Measurements from ENCODE around the gene MOV10. TPM values are rescaled to one million over a fixed set of nuclear protein-coding genes. Genes with fewer than 3 reads are reported as not detected.

Gene MOV10
- total RNA-seq, 3 donors from 2014 or later (not counting 1 experiment from before 2014, with no cell fraction given), result 87.9 to 124 (median 119) TPM

GRCh38 chr1:112743174-112744008, 68.9 kb downstream of the MOV10 start:
- Histone ChIP-seq H3K4me3 (ENCODE audit: low read length) (no peak overlapping the region), H3K27me3 (ENCODE audit: control insufficient read depth, insufficient read depth, low read length) (peaks cover 18% of the 10 kb centered on the region), H3K36me3 (ENCODE audit: control insufficient read depth, insufficient read depth, low read length) (no peaks in the 10 kb centered on the region), H3K9me3 (ENCODE audit: control insufficient read depth, insufficient read depth, low read length) (no peaks in the 10 kb centered on the region), H3K4me1 (ENCODE audit: control insufficient read depth, insufficient read depth, low read length) (peaks cover 8% of the 10 kb centered on the region), H3K27ac (ENCODE audit: low read length) (no peak overlapping the region)
- ATAC-seq (no peak), DNase-seq (no peak)
- 19% methylated on average over 52 of the region's 54 CpGs for WGBS (ENCODE audit: insufficient coverage)
- intact Hi-C loops (cut with micrococcal nuclease), result no loop called here
- H3K9me3 Mint-ChIP-seq, result no peaks in the 10 kb centered on the region
- H3K27ac Mint-ChIP-seq, result no peak overlapping the region
- TF ChIP-seq, protein P1, sequence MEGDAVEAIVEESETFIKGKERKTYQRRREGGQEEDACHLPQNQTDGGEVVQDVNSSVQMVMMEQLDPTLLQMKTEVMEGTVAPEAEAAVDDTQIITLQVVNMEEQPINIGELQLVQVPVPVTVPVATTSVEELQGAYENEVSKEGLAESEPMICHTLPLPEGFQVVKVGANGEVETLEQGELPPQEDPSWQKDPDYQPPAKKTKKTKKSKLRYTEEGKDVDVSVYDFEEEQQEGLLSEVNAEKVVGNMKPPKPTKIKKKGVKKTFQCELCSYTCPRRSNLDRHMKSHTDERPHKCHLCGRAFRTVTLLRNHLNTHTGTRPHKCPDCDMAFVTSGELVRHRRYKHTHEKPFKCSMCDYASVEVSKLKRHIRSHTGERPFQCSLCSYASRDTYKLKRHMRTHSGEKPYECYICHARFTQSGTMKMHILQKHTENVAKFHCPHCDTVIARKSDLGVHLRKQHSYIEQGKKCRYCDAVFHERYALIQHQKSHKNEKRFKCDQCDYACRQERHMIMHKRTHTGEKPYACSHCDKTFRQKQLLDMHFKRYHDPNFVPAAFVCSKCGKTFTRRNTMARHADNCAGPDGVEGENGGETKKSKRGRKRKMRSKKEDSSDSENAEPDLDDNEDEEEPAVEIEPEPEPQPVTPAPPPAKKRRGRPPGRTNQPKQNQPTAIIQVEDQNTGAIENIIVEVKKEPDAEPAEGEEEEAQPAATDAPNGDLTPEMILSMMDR (IDR thresholded peaks at IDR 0.05), result no peak
- peaks cover 4 to 5% of the 10 kb centered on the region in 2 donors for H3K4me1 Mint-ChIP-seq
- H3K36me3 Mint-ChIP-seq, result no peaks in the 10 kb centered on the region
- peak overlapping the region; percentile 9 for H3K4me3 Mint-ChIP-seq
- H3K27me3 Mint-ChIP-seq (ENCODE audit: low read depth in 2 of 2), result peaks cover 56 to 77% of the 10 kb centered on the region in 2 donors

GRCh38 chr1:112744009-112744578, 69.6 kb downstream of the MOV10 start:
- WGBS (ENCODE audit: insufficient coverage), result 8% methylated on average over 58 of the region's 58 CpGs
- Mint-ChIP-seq H3K9me3 (no peaks in the 10 kb centered on the region), H3K4me1 (peaks cover 4 to 5% of the 10 kb centered on the region in 2 donors), H3K27ac (no peak overlapping the region), H3K36me3 (no peaks in the 10 kb centered on the region), H3K4me3 (peak overlapping the region; percentile 35), H3K27me3 (ENCODE audit: low read depth in 2 of 2) (peaks cover 53 to 80% of the 10 kb centered on the region in 2 donors)
- H3K36me3 ChIP-seq (ENCODE audit: control insufficient read depth, insufficient read depth, low read length), result no peaks in the 10 kb centered on the region
- peaks cover 8% of the 10 kb centered on the region for H3K4me1 ChIP-seq (ENCODE audit: control insufficient read depth, insufficient read depth, low read length)
- H3K9me3 ChIP-seq (ENCODE audit: control insufficient read depth, insufficient read depth, low read length), result no peaks in the 10 kb centered on the region
- H3K27me3 ChIP-seq (ENCODE audit: control insufficient read depth, insufficient read depth, low read length), result peaks cover 18% of the 10 kb centered on the region
- DNase-seq (no peak), ATAC-seq (peak in 1 of 3 donors; percentile 41)
- H3K27ac ChIP-seq (ENCODE audit: low read length), result no peak overlapping the region
- TF ChIP-seq, protein P1 (IDR thresholded peaks at IDR 0.05), result no peak
- intact Hi-C loops (cut with micrococcal nuclease), result no loop called here
- H3K4me3 ChIP-seq (ENCODE audit: low read length), result no peak overlapping the region

DNA sequence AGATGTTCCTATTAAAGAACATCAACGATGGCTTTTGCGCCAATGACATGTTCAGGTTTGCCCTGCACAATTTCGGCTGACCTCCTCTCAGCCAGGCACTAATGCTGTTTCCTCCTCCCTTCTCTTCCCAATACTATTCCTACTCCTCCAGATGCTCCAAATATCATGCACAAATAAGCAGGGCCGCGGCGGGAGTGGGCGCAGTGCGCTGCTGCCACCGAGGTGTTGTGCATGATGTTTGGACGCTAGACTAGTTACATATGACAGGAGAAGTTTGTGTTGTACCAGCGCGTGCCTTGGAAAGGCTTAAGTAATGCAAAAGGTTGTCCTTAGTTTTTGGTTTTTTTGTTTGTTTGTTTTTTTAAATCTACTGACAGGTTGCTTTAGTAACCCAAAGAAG, 73.9 kb downstream of the MOV10 start:
- Histone ChIP-seq H3K27me3 (ENCODE audit: control insufficient read depth, insufficient read depth, low read length) (peaks cover 15% of the 10 kb centered on the region), H3K4me1 (ENCODE audit: control insufficient read depth, insufficient read depth, low read length) (peaks cover 8% of the 10 kb centered on the region), H3K27ac (ENCODE audit: low read length) (no peak overlapping the region), H3K9me3 (ENCODE audit: control insufficient read depth, insufficient read depth, low read length) (no peaks in the 10 kb centered on the region), H3K36me3 (ENCODE audit: control insufficient read depth, insufficient read depth, low read length) (no peaks in the 10 kb centered on the region), H3K4me3 (ENCODE audit: low read length) (no peak overlapping the region)
- TF ChIP-seq, protein P1 (IDR thresholded peaks at IDR 0.05), result no peak
- DNase-seq (no peak), ATAC-seq (no peak)
- no peaks in the 10 kb centered on the region for H3K9me3 Mint-ChIP-seq
- WGBS (ENCODE audit: insufficient coverage), result 94% methylated on average over 12 of the region's 12 CpGs
- H3K4me1 Mint-ChIP-seq, result peaks cover 4 to 5% of the 10 kb centered on the region in 2 donors
- H3K4me3 Mint-ChIP-seq, result no peak overlapping the region
- H3K36me3 Mint-ChIP-seq, result no peaks in the 10 kb centered on the region
- intact Hi-C loops (cut with micrococcal nuclease), result no loop called here
- H3K27ac Mint-ChIP-seq, result no peak overlapping the region
- H3K27me3 Mint-ChIP-seq (ENCODE audit: low read depth in 2 of 2), result peaks cover 28 to 53% of the 10 kb centered on the region in 2 donors

Other genes with a start within 250 kb of the MOV10 start
- under 1 TPM; 0.16 to 0.20 (median 0.18) TPM for gene WNT2B, start 165.7 kb upstream of the MOV10 start, total RNA-seq
- gene ST7L, start 55.5 kb upstream of the MOV10 start, total RNA-seq, result 10 to 100 TPM; 23.5 to 32.3 (median 30.1) TPM
- gene CAPZA1, start 54.8 kb upstream of the MOV10 start, total RNA-seq, result 100 to 1,000 TPM; 231 to 244 (median 233) TPM
- gene RHOC, start 32.5 kb downstream of the MOV10 start, total RNA-seq, result 100 to 1,000 TPM; 161 to 199 (median 195) TPM
- gene PPM1J, start 40.7 kb downstream of the MOV10 start, total RNA-seq, result under 1 TPM in 1 of 3 donors, not detected in 2; 0.26 TPM

All from natural killer cell (primary cell).